Fibroblast of skin of right quadriceps (primary cell): ENCODE data around the gene GRID1.
"Not testable (repeated sequence)": the region's sequence is repeated elsewhere in the genome, so short reads cannot be mapped to it uniquely, and the experiment has no call there.

Experiments
- DNase-seq: peaks from one replicate; pipeline ENCODE4 v3.0.0-alpha.2; 2013

Gene GRID1

DNA sequence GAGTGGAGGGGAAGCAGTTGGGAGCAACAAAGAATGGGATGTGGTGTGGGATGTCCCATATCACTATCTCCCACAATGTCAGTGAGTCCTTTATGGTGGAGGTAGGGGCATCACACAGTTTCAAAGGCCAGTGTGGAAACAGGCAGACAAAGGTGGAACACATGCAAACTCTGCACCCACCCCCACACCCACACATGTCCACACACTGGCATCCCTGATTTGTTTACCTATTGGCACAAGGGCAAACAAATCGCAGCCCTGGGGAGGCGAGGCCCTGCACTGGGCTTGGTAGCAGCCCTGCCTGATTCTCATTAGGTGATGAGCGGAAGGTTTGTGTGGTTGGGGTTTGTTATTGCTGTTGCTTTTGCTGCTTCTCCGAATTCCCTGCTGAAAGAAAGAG lies 243.3 kb downstream of the GRID1 start:
- no peak for DNase-seq

DNA sequence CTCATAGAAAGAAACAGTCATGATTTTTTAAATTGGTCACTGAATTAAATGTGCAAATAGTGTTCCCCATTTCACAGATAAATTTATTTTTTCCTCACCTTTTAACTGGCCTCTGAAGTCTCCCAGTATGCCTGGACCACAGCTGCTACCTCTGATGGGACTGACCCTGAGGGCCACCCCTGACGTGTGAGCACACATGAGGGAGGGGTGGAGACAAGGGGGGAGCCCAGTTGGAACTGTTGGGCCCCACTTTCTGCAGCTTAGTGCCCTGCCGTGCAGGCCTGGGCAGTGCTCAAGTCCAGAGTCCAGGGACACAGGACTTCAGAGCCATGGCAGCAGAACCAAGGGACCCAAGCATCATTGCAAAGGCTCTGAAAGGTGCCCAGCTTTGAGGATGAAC lies 243.9 kb downstream of the GRID1 start:
- no peak for DNase-seq

DNA sequence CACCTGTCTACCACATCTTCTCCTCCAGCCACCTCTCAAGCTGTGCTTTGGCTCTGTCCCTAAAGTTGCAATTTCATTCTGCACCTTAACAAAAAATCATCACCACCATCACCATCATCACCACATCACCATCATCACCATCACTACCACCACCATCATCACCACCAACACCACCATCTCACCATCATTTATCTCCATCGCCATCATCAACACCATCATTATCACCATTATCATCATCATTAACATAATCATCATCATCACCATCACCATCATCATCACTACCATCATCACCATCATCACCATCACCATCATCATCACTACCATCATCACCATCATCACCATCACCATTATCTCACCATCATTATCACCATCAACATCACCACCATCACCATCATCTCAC lies 245.4 kb downstream of the GRID1 start:
- no peak for DNase-seq

DNA sequence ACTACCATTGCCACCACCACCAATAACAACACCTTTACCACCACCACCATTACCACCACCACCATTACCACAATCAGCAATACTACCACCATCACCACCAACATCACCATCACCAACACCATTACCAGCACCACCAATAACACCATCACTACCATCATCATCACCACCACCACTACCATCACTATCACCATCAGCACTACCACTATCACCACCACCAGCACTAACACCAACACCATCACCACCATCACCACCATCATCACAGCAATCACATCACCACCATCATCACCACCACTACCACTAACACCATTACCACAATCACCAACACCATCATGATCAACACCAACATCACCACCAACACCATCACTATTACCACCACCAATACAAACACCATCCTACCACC lies 249.5 kb downstream of the GRID1 start:
- DNase-seq = no peak

DNA sequence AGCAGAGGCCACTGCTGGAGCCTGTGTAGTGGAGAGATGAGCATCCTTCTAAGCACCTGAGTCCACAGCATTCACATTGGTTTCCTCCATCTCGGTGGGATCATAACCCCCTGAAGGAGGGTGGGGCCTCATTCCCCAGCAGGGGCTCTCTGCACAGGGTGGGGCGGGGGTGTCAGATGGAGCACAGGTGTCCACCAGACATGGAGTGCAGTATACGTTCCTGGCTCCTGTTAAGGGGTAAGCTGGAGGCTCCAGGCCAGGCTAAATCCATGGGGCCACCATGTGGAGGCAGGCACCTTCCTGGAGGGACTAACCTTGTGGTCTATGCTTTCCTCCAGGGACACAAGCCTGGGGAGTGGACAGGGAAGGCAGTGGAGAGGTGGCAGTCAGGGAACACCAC lies 252.6 kb downstream of the GRID1 start:
- DNase-seq = no peak

DNA sequence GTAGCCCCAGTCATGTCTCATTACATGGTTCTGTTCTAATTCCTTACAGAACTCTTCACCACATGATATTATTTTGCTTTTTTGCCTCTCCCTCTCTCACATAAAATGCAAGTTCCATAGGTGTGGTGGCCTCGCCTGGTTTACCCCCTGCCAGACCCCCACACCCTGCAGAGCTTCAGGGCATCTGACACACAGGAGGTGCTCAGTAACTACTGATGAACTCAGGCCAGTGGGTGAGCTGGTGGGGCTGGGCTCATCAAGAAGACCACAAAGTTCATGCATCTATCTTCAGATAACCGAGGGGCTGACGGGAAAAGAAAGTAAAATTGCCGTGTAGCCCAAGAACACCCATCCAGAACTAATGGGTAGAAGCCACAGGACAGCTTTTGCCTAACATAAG lies 253.1 kb downstream of the GRID1 start:
- no peak for DNase-seq

DNA sequence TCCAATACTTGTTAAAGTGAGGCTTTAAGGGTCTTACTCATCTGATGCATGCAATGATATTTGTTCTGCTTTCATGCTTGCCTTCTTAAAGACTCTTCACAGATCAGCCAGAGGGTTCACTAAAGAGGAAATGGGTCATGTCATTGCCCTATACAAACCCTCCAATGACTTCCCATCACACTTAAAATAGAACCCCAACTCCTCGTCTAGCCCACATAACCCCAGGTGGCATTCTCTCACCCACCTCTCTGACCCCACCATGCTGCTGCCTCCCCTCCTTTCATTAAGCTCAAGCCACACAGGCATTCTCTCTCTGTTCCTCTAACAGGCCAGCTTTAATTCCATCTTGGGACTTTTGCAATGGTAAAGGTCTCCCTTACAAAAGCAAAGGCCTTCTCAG lies 253.6 kb downstream of the GRID1 start:
- DNase-seq = no peak

DNA sequence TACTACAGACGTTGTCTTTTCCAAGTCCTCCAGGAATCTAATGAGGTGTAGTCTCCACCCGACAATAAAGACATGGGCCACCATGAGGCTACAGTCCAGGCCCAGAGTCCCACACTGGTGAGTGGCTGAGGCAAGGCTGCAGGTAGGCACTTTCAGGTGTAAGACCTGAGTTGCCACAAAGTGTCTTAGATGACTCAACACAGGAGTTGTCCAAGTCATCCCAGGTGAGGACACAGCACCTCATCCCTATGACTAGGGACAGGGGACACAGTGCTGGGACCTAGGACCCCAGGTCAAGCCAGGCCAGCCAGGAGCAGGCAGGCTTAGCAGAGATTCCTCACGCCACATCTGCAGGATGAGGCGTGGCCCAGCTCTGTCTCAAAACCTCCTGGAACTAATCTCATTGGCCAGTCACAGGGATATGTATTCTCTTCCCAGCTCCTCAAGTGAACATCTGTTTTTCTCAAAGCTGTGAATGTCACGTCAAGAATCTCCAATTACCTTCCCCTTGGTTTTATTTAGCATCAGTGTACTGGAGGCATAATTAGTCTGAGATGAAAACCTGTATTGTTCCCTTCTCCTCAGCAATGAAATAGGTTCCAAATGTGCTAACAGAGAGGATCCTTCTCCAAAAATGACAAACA lies 254.6 kb downstream of the GRID1 start:
- no peak for DNase-seq

DNA sequence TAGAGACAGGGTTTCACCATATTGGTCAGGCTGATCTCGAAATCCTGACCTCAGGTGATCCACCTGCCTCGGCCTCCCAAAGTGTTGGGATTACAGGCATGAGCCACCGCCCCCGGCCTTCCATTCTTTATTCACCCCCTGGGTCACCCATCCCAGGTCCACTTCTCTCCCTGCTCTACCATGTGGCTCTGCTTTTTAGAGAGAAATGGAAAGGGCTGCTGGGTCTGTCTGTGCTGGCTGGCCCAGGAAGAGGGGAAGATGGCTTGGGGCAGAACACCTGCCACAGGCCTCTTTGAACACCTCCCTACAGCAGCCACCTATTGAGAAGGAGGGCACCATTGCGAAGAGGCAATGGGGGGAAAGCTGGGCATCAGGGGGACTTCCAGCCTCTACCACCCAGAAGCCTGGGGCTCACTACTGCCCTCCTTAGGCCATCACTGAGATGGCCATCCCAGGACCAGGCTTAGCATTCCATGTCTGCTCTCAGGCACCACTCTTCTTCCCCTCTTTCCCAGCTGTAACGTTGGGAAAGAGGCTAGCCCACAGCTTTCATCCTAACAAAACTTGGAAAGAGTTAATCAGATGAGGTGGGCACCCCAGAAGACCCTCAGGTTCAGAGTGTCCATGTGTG lies 256.3 kb downstream of the GRID1 start:
- no peak for DNase-seq

DNA sequence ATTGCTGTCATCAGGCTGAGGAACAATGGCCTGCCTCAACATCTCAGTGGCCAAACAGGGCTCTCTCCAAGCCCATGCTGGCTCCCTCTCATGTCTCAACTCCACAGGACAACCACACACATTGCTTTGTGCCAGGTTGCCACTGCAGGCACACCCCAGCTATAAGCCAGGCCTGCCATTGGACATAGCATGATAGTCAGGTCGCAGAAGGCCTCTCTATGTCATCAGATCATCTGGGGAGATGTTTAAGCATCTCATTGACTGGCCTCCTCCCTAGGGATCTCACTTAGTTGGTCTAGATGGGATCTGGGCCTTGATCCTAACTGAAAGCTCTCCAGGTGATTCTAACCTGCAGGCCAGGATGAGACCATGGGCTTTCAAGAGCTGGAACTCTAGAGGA lies 257.2 kb downstream of the GRID1 start:
- DNase-seq = no peak

DNA sequence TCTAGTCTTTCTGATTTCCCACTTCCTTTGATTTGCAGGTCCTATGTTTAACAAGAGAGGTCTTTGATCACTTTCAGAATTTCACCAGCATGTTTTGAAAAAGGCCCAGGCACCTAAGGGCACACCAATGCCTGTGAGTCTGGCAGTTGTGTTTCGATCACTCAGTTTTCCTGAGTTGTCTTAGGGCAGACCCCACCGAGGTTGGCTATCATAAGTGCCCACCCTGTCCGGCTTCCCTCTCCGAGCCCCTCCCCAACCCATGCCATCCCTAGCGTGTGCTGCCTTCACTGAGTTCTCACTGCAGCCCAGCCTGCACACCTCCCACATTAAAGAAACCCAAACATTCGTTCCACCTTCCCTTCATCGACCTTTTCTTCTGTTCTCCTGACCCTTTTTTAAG lies 257.9 kb downstream of the GRID1 start:
- no peak for DNase-seq

DNA sequence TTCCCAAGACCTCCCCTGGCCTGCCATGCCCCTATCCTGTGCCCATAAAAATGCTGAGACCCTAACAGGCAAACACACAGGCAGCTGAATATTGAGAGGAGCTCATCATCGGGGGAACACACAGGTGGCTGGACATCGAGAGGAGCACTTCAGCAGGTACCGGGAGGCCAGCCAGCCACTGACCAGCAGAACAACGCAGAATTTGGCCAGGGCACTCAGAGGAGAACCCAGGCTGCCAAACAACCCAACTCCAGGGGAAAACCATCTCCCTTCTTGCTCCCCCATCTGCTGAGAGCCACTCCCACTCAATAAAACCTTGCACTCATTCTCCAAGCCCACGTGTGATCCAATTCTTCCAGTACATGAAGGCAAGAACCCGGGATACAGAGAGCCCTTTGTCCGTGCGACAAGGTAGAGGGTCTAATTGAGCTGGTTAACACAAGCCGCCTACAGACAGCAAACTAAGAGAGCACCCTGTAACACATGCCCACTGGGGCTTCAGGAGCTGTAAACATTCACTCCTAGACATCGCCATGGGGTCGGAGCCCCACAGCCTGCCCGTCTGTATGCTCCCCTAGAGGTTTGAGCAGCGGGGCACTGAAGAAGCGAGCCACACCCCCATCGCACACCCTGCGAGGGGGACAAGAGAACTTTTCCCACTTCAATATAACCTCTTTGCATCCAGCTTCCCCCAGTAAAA lies 258.8 kb downstream of the GRID1 start:
- not testable (repeated sequence) for DNase-seq

DNA sequence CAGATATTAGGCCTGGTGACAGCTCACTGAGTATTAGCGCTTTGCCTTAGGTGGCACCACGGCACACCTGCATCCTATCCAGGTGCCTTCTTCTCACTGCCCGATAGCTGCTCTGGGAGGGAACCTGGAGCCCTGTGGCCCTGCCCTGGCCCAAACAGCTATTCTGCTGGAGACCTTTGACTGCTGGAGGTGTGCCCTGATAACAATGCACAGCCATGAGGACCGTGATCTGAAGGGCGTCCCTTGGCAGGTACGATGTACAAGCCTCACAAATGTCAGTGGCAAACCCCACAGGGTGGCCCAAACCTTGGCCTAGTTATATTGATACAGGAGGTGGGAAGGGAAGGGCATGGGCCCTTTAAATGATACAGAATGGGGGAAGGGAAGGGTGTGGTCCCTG lies 259.5 kb downstream of the GRID1 start:
- DNase-seq = no peak

DNA sequence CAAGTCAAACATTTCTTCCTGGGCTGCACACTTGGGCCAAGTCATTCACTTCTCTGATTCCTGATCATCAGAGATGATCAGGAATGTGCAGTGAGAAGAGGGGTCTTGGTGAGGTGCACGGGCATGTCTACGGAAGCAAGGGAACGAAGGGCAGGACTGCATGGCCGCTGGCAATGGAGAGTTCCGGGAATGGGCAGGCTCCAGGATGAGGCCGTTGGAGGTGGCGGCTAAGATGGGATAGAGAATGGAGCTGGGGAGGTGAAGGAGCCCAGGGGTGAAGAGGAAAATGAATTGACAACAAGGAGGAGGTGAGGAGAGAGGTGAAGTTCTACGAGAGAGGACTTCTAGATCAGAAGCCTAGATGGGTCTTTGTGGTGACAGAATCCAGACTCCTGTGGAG lies 260.0 kb downstream of the GRID1 start:
- DNase-seq = no peak

DNA sequence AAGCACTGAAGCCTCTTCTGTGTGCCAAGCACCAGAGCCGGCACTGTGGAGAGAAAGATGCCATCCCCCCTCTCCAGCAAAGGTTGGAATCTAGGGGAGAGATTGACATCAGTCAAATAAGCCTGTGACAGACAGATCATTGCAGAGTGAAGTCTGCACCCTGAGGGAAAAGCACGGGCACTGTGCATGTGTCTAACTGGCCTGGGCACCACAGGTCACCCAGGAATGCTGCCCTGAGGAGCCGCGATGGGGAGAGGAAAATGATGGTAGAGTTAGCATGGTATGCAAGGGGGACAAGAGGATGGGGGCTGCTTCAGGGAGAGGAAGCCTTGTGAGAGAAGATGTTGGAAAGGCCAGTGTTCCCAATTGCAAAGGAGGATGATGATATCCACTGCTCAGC lies 261.0 kb downstream of the GRID1 start:
- DNase-seq = no peak

DNA sequence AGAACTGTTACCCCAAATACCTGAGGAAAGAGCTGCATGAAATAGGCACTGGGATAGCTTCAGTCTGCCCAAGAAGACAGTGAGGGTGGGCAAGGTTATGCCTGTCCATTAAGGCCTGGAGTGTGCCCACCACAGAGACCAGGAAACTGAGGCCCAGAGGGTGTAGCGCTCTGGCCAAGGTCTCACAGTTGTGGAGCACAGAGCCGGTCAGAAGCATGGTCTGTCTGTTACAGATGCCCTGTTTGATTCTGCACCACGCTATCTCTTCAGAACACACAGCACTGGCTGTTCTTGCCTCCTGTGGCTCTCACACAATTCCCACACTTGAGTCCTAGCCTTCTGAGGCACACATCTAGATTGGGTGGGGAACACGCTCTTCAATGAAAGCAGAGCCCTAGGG lies 261.4 kb downstream of the GRID1 start:
- no peak for DNase-seq

DNA sequence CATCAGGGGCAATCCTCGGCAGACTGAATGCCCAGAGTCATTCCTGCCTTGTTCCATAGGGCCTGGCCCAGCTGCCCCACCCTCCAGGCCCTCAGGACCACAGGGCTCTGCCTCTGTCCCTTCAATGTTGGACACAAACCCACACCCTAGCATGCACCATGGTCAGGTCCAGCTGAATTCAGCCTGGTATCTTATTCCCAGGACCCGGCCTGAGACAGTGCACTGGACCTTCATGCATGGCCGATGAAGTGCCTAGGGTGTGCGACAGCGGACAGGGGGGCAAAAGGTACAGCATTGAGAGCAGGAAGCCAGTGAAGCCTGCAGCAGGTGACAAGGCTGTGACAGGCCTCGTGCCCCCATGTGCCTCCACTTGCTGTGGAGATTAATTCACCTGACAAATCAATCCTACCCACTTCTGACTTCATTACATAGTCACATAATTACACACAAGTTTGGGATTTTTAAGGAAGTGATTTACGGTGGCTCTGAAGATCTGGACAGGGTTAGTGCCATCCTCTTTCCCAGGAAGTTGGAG lies 261.9 kb downstream of the GRID1 start:
- DNase-seq = no peak

DNA sequence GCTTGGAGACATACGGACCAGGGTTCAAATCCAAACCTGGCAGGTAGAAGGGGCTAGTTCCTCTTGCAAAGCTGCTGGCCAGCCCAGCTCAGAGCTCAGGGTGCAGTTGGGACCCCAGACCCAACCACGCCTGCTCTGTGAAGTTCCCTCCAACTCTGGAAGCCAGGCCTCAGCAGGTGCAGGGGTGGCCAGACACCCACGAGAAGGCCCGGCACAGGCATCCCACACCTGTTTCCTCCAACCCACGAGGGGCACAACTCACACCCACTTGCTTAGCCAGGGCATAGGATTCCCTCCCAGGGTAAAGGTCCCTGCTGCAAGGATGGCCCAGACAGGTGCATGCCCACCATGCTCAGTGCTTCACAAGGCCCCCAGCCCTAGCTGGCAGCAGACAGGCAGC lies 262.4 kb downstream of the GRID1 start:
- DNase-seq = no peak

DNA sequence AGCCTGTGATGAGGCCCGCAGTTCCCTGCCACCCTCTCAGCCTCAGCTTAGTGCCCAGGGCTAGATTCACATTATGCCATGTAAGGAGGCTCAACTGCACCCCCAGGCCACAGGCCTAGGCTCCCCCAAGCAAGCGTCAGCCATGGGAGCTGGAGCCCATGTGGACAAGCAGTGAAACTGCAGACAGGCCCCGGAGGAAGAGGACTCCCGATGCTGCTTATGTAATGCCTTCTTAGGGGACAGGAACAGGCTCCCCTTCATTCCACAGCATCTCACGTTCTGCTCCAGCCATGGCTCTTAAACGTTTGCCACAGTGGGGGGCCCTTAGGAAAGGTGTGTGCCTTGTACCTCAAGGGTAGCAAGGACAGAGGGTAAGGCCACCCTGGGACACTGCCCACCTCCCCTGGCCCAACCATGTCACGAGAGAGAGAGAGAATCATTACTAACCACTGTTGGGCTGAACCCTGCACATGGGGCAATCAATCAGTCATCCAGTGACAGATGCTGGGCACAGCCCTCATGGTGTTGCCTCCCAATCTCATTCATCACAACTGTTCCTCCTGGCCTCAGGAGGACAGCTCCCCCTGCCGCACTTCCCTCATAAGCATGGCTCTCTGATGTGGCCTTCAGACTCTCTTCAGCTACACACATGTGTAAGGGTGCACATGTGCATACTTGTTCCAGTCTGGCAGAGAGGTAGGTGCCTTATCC lies 263.0 kb downstream of the GRID1 start:
- DNase-seq = no peak

DNA sequence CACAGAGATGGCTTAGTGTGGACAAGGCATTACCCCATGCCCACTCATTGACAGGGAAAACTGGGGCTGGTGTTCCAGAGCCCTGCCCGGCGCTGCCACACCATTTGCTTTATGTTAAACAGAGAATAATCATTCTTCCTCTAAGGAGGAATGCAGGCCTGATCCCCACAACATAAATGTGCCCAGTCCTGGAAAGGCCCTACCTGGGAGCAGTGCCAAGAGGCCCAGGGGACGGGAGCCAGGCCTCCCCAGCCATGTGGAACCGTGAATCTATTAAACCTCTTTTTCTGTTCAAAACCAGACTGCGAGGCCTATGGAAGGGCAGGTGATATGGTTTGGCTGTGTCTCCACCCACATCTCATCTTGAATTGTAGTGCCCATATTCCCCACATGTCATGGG lies 264.1 kb downstream of the GRID1 start:
- no peak for DNase-seq

DNA sequence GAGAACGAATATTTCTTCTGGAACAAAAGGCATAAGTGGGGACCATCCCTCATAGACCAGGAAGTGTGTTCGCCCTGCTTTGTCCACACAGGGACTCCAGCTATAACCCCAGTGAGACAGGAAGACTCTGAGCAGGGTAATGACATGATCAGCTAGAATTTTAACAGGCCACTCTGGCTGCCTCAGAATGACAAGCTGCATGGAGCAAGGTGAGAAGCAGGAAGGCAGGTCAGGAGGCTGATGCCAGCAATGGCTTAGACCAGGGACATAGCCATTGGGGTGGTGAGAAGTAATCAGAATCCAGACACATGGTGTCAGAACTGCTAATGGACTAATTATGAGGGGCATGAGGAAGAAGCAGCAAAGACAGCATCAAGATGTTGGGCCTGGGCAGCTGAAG lies 264.6 kb downstream of the GRID1 start:
- no peak for DNase-seq

DNA sequence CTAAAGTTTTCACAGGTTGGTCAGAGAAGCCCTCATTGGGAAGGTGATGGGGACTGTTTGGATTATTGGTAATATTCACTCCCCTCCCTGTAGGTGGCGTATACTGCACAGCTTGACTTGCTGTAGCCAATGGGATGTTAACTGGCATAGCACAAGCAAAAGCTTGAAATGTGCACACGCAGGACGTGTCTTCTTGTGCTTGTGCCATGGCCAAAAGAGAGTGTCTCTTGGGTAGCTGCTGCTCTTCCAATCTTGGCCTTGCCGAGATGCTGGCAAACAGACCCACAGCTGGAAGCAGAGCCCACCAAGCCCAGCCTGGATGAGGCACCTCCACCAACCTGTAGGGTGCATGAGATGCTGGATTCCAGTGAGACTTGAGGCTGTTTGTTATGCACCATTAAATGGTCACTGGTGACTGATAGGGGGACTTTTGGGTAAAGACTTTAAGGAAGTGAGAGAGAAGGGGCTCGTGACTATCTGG lies 266.0 kb downstream of the GRID1 start:
- DNase-seq = no peak

DNA sequence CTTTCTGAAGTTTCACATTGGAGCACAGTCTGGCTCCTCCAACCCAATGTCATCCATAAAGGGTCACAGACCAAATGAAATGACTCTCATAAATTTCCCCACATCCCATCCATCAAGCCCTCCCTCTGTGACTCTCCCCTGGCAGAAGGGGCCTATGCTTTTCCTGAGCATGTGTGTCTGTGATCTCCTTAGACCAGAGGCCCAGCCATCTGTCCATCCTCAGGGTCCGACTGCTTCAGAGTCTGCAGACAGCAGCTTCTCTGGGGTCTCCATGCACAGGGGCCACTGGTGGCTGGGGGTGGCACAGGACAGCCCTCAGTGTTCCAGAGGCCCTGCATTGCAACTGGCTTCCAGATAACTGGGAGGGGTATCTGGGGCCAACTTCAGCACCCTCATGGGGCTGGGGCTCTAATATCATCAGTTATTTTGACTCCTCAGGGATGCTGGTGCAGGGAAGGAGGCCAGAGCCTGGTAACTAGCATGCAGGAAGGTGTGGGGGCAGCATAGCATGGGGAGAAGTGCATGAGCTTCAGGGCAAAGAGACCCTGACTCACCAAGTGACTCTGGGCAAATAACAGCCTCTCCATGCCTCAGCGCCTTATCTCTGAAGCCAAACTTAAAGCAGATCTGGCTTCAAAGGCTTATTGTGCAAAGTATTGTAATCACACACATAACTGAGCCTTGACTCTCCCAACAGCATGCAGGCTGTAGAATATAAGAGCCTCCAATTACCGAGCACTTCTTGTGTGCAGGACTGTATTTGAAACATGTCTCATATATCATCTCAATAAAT lies 266.9 kb downstream of the GRID1 start:
- no peak for DNase-seq
